Stomach smooth muscle (tissue), 2 donors: ENCODE data around the gene DNAJA3.

Experiments
- H3K27ac ChIP-seq: one replicate; pipeline ENCODE4 v1.7.0; 2013; ENCODE audit warnings: mild to moderate bottlenecking, low read length, inconsistent platforms
- H3K27me3 ChIP-seq, 2 donors: one replicate each; pipeline ENCODE4 v1.7.0; 2013; ENCODE audit warnings: low read length in 2 of 2; ENCODE audit not compliant: insufficient read depth in 2 of 2, control insufficient read depth in 1 of 2
- H3K36me3 ChIP-seq, 2 donors: one replicate each; pipeline ENCODE4 v1.7.0; 2013; ENCODE audit warnings: low read length in 2 of 2; ENCODE audit not compliant: control insufficient read depth in 2 of 2, insufficient read depth in 2 of 2
- H3K4me1 ChIP-seq: one replicate; pipeline ENCODE4 v1.7.0; 2013; ENCODE audit warnings: low read length; ENCODE audit not compliant: control insufficient read depth, insufficient read depth
- H3K4me3 ChIP-seq, 2 donors: one replicate each; pipeline ENCODE4 v1.7.0; 2013; ENCODE audit warnings: low read length in 2 of 2
- H3K9ac ChIP-seq, 2 donors: one replicate each; pipeline ENCODE4 v1.7.0; 2013; ENCODE audit warnings: low read length in 2 of 2, mild to moderate bottlenecking in 1 of 2
- H3K9me3 ChIP-seq, 2 donors: one replicate each; pipeline ENCODE4 v1.7.0; 2013; ENCODE audit warnings: low read length in 2 of 2; ENCODE audit not compliant: control insufficient read depth in 2 of 2
- donor health status: healthy.
- donor health status: Pancreatic carcinoma.

The DNAJA3 gene

GRCh38 chr16:4425378-4426020, at the start of gene DNAJA3:
TSS of gene DNAJA3 (plus strand) at chr16:4425868. CDS start at chr16:4425882, 14 bp downstream.
- no peaks in the 10 kb centered on the region for H3K27me3 ChIP-seq
- peak within 1 kb of the TSS; percentile 90 to 100 for H3K9ac ChIP-seq
- no peaks in the 10 kb centered on the region for H3K36me3 ChIP-seq
- peak within 1 kb of the TSS; percentile 88 to 98 for H3K4me3 ChIP-seq
- H3K4me1 ChIP-seq: peaks cover 16% of the 10 kb centered on the region
- peak within 1 kb of the TSS; percentile 94 for H3K27ac ChIP-seq
- H3K9me3 ChIP-seq: no peaks in the 10 kb centered on the region

DNA sequence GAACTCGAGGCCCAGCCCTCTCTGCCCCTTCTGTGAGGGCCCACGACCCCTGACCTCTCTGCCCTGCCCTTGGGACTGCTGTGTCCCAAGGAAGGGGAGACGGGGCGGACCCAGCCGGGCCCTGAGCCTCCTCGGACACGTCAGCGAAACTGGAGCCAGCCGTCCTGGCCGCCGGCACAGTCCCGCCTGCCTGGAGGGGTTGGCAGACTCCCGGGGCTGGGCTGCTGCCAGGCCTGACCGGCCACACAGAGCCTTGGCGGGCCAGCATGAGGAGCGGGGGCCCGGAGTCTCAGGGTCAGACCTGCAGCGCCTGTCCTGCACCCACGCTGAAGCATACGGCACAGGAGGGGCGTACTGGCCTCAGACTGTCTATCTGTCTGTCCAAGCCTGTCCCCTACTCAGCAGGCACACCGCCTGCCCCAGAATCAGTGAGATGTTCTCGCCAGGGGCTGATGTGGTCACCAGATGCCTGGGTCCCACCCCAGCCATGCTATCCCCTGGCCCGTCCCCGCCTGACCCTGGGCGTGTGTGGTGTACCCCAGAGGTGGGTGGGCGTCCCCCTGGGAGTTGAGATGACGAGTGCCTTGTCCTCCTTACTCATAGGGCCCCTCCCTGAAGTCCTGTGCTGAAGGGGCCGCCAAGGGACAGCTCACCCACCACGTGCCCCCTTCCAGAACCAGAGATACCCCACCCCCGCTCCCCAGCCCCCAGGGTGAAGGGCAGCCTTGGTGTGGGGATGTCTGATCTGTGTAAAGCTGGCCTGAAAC, 49.4 kb upstream of the DNAJA3 start:
- H3K9ac ChIP-seq: peak overlapping the region; percentile 13 to 47
- peaks cover 0 to 4% of the 10 kb centered on the region in 2 donors for H3K36me3 ChIP-seq
- no peaks in the 10 kb centered on the region for H3K27me3 ChIP-seq
- H3K4me1 ChIP-seq: peaks cover 79% of the 10 kb centered on the region
- H3K4me3 ChIP-seq: peak overlapping the region; percentile 29 to 57
- peak overlapping the region; percentile 77 for H3K27ac ChIP-seq
- H3K9me3 ChIP-seq: no peaks in the 10 kb centered on the region

GRCh38 chr16:4376893-4377572, 48.6 kb upstream of the DNAJA3 start:
- peaks cover 76% of the 10 kb centered on the region for H3K4me1 ChIP-seq
- peak overlapping the region in 1 of 2 donors; percentile 40 for H3K4me3 ChIP-seq
- no peaks in the 10 kb centered on the region for H3K27me3 ChIP-seq
- H3K36me3 ChIP-seq: peaks cover 0 to 8% of the 10 kb centered on the region in 2 donors
- H3K9me3 ChIP-seq: no peaks in the 10 kb centered on the region
- peak overlapping the region; percentile 77 for H3K27ac ChIP-seq
- no peak overlapping the region for H3K9ac ChIP-seq

DNA sequence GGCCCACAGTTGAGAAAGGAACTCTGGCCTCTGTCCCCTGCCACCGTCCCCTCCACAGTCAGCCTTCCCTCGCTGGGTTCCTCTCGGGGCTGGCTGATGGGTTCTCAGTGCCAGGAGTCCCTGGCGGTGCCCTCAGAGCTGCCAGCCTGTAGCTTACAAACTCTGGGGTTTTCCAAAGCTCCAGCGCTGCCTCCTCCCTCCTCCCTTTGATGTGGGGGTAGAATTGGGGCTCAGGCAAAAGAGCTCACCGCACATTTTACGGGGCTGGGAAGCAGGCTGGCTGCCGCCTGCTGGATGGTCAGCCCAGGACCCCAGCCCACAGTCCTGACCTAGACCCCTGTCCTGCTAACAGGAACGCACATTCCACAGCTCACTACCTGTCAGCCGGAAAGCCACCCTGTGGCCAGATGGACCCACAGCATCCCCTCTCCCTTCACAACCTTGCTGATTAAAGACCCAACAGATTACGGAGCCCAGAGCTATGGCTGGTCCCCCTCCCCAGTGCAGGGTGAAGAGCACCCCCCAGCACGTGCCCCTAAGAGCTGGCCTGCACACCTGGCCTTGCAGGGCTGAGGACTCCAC, 48.0 kb upstream of the DNAJA3 start:
- no peak overlapping the region for H3K9ac ChIP-seq
- peaks cover 71% of the 10 kb centered on the region for H3K4me1 ChIP-seq

GRCh38 chr16:4378161-4378666, 47.5 kb upstream of the DNAJA3 start:
- H3K4me1 ChIP-seq: peaks cover 65% of the 10 kb centered on the region

More for the DNA sequence above, 48.0 kb upstream of the DNAJA3 start:
- Histone ChIP-seq H3K9me3 (no peaks in the 10 kb centered on the region), H3K4me3 (peak overlapping the region in 1 of 2 donors; percentile 29), H3K27ac (no peak overlapping the region), H3K36me3 (peaks cover 0 to 10% of the 10 kb centered on the region in 2 donors), H3K27me3 (no peaks in the 10 kb centered on the region)

DNA sequence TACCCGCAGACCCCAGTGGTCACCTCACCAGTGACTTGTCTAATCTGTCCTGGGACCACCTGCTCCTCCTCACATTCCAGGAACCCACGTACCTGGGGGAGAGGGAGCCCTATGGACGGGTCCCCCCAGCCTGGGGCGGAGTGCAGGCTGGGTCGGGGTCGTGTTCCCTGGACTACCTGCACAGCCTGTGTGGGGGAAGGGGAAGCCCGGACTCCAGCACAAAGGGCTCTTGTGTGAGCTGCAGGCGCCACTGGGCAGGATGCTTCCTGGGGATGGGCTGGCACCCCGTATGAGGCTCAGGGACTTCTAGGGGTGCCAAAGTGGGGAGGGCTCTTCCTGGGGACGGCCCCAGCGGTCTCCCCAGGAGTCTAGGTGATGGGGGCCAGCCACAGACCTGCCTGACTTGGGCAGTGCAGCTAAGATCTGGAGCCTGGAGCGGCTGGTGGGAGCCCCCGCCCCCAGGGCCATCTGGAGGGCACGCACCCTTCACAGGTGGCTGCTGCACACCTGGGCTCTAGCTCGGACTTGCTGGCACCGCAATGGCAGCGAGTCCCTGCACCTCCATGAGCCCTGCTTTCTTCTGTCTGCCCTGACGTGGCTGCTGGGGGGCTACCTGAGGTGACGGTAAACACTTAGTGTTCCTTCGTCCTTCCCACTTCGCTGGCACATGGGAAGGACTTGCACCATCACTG, 46.5 kb upstream of the DNAJA3 start:
- no peak overlapping the region for H3K27ac ChIP-seq
- H3K36me3 ChIP-seq: peaks cover 0 to 12% of the 10 kb centered on the region in 2 donors
- no peak overlapping the region for H3K9ac ChIP-seq
- H3K27me3 ChIP-seq: no peaks in the 10 kb centered on the region
- no peak overlapping the region for H3K4me3 ChIP-seq
- H3K9me3 ChIP-seq: no peaks in the 10 kb centered on the region
- peaks cover 57% of the 10 kb centered on the region for H3K4me1 ChIP-seq

More at GRCh38 chr16:4378161-4378666, 47.5 kb upstream of the DNAJA3 start:
- H3K9ac ChIP-seq: no peak overlapping the region
- H3K27ac ChIP-seq: no peak overlapping the region
- H3K4me3 ChIP-seq: no peak overlapping the region
- no peaks in the 10 kb centered on the region for H3K9me3 ChIP-seq
- H3K36me3 ChIP-seq: peaks cover 0 to 10% of the 10 kb centered on the region in 2 donors
- no peaks in the 10 kb centered on the region for H3K27me3 ChIP-seq

- Histone ChIP-seq H3K9ac (no peak overlapping the region), H3K27me3 (no peaks in the 10 kb centered on the region), H3K36me3 (peaks cover 0 to 12% of the 10 kb centered on the region in 2 donors), H3K4me1 (peaks cover 44% of the 10 kb centered on the region), H3K27ac (no peak overlapping the region), H3K9me3 (no peaks in the 10 kb centered on the region), H3K4me3 (no peak overlapping the region)
These were observed 45.3 kb upstream of the DNAJA3 start for GRCh38 chr16:4380119-4381063.

- no peaks in the 10 kb centered on the region for H3K9me3 ChIP-seq
- H3K27ac ChIP-seq: no peak overlapping the region
- H3K36me3 ChIP-seq: peaks cover 0 to 12% of the 10 kb centered on the region in 2 donors
- peaks cover 35% of the 10 kb centered on the region for H3K4me1 ChIP-seq
- no peaks in the 10 kb centered on the region for H3K27me3 ChIP-seq
- H3K9ac ChIP-seq: no peak overlapping the region
- H3K4me3 ChIP-seq: no peak overlapping the region
These were observed 44.4 kb upstream of the DNAJA3 start for GRCh38 chr16:4381072-4381934.
